HG03159 (cell line): Measurements from ENCODE around the gene GRM8.
"Not testable (repeated sequence)": the region's sequence is repeated elsewhere in the genome, so short reads cannot be mapped to it uniquely, and the experiment has no call there.

Experiments
- ATAC-seq: cut with Tn5 transposase; IDR thresholded peaks from one replicate; pipeline ENCODE4 v1.9.1; 2021; ENCODE audit warnings: mild to moderate bottlenecking, moderate library complexity; ENCODE audit not compliant: unreplicated experiment

The GRM8 gene

GRCh38 chr7:126685596-126685995 is 567.1 kb downstream of the GRM8 start:
- no peak for ATAC-seq

- ATAC-seq, result no peak
Measured at GRCh38 chr7:126685018-126685573, 567.6 kb downstream of the GRM8 start.

GRCh38 chr7:126682176-126682575 is 570.6 kb downstream of the GRM8 start:
- ATAC-seq, result no peak

- ATAC-seq, result not testable (repeated sequence)
Measured at GRCh38 chr7:126668762-126669161, 584.0 kb downstream of the GRM8 start.

- no peak for ATAC-seq
Measured at GRCh38 chr7:126668367-126668752, 584.4 kb downstream of the GRM8 start.

DNA sequence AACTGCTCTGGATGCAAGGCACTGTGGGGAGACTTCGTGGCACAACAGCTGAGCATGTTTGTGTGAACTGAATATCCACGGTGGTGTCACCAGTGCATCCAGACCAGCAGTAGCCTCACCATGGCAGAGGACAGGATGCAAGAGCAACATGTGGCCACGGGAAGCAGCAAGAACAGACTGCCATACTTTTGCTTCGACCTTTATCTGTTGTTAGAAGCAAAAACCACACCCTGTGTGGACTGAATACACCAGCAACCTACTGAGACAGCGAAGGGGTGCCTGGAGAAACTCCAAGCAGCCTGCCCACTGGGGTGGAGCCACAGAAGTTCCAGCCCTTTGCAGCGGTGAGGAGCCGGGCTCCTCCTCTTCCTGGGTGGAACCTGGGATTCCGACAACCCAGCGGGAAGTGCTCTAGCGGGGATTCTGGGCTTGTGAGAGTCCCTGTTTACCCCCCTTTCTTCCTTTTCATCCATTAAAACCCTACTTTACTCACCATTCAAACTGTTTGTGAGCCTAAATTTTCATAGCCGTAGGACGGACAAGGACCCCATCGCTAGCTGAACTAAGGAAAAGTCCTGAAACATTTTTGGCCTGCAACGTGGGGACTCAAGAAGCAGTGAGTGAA is 584.9 kb downstream of the GRM8 start:
- no peak for ATAC-seq

DNA sequence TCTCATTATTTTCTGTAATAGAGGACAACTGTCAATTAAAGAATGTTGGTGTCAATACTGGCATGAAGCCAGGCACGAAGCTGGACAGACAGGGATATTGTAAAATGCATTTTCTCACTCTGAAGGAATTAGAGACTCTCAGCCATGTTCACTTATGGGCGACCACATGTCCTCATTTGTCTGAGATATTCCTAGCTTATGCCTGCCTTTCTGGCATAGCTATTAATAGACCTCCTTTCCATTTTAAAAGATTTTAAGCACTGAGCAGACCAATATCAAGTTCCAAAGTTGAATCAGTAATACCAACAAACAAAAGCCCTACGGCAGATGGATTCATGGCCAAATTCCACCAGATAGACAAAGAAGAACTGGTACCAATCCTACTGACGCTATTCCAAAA is 589.9 kb downstream of the GRM8 start:
- no peak for ATAC-seq

GRCh38 chr7:126659124-126659523 is 593.6 kb downstream of the GRM8 start:
- ATAC-seq, result peak; percentile 86

- ATAC-seq, result peak; percentile 27
Measured at GRCh38 chr7:126658684-126659083, 594.1 kb downstream of the GRM8 start.

GRCh38 chr7:126657599-126658358 is 595.0 kb downstream of the GRM8 start:
- peak; percentile 77 for ATAC-seq

- ATAC-seq, result no peak
Measured at GRCh38 chr7:126657137-126657536, 595.6 kb downstream of the GRM8 start.

GRCh38 chr7:126656165-126656564 is 596.6 kb downstream of the GRM8 start:
- no peak for ATAC-seq

DNA sequence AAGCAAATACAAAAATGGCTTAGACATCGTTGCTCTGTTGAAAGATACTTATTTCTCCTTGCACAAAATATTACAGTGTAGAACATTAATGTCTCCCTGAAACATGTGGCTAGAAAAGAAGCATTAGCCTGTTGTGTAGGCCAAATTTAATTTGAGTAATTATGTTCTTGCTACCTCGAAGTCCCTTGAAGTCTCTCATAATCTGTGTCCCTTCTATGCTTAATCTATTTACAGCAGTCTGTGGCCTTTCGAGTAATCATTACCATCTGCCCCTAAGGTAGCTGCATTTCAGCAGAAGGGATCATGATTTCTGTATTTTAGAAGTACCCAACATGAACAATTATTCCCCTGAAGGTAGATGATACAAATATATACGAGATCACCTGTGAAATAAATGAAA is 615.2 kb downstream of the GRM8 start:
- ATAC-seq, result no peak

GRCh38 chr7:126635545-126635944 is 617.2 kb downstream of the GRM8 start:
- ATAC-seq, result no peak

GRCh38 chr7:126608339-126608776 is 644.4 kb downstream of the GRM8 start:
- no peak for ATAC-seq

- ATAC-seq, result no peak
Measured at GRCh38 chr7:126606331-126606730, 646.4 kb downstream of the GRM8 start.

DNA sequence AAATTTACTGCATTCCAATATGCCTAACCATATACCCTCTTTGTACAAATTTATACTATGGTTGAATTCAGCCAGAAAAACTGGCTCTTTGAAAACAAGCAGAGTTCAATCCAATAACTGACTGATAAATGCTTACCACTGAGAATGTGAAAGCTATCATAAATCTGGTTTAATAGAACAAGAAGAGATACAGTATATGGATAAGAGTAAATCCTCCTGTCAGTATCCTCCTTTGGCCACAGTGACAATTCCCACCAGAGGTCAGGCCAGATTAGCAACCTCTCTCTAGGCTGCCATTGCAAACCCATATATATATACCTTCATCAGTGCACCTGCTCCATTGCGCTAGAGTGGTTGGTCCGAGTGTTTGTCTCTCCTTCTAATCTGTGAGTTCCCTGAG is 647.2 kb downstream of the GRM8 start:
- no peak for ATAC-seq

DNA sequence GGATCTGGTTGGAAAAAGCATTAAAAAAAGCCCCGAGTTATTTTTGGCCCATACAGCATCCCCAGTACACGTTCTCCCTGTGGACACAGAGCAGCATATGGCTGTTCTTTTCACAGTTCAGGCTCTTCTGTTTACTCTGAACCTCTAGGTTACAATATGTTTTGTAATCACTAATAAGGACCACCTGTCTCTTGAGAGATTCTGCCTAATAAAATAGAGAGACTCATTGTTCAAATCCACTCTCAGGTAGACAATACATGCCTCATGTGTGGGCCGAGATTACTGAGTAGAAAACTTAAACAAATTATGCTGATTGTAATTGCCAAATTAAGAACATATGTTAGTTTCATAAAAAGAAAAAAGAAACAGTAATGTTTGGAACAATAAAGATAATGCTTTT is 647.7 kb downstream of the GRM8 start:
- no peak for ATAC-seq

DNA sequence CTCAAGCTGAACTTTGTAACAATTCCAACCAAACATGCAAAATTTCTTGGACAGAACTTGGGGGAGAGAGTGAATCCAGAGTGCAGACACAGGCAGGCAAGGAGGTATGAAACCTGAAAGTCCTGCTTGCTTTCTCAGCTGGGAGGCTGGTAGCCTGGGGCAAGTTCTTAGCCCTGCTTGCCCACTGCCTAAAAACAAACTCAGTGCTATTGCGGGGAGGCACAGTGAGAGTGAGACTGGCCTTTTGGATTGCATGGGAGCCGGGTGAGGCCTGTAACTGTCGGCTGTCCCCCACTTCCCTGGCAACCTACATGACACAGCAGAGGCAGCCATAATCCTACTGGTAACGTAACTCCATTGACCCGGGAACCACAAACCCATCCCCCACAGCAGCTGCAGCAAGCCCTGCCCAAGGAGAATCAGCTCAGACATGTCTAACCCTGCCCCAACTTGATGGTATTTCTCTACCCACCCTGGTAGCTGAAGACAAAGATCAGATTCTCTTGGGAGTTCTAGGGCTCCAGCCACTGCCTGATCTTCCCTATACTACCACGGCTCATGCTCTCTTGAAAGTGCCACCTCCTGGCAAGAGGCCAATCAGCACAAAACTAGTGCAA is 663.6 kb downstream of the GRM8 start:
- no peak for ATAC-seq

GRCh38 chr7:126578338-126578737 is 674.4 kb downstream of the GRM8 start:
- ATAC-seq, result no peak

- no peak for ATAC-seq
Measured at GRCh38 chr7:126574276-126575250, 678.2 kb downstream of the GRM8 start.
